ENCODE data around the gene LUC7L3. TPM values are rescaled to one million over a fixed set of nuclear protein-coding genes. Genes with fewer than 3 reads are reported as not detected.
A peak's percentile ranks its signal among the peaks of the same experiment; 100 is the strongest.

The LUC7L3 gene
- total and polyA plus RNA-seq, 2 of the 13 experiments (the other 11 are each of a cell fraction or from before 2014, with no cell fraction given), result 108 to 120 TPM

DNA sequence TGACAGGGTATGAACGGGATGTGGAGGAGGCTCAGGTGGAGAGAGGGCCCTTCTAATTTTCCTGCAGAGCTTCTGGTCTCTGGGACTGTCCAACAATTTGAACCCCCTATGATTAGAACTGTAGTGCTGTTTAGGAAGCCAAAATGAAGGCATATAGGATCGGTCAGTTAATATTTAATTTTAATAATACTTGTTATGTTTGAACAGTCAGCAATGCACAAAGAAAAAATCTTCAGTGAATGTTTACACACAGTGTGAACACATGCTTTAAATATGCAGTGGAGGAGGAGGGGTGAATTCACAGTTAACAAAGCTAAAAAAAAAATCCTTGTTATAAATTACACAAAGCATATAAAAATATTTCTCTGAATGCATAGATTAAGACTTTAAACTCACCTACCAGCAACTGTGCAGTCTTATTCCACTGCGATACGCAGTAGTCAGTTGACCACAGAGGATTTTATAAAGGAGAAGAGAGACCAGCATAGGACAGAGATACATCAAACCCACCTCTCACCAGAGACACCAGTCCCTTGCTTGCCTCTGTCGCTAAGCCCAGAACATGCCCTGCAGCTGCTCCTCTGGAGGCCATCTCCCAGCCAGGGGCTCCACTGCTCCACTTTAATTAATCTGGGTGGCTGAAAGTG, 26.2 kb upstream of the LUC7L3 start (continued):
- 0 out of 2 replicates have a peak, but pooled peaks have one; percentile 6 for TF ChIP-seq PRDM10 (CRISPR knock-in tag; IDR thresholded peaks at IDR 0.05; ENCODE audit: low read depth)
- TF ChIP-seq, protein P1, sequence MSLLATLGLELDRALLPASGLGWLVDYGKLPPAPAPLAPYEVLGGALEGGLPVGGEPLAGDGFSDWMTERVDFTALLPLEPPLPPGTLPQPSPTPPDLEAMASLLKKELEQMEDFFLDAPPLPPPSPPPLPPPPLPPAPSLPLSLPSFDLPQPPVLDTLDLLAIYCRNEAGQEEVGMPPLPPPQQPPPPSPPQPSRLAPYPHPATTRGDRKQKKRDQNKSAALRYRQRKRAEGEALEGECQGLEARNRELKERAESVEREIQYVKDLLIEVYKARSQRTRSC (CRISPR knock-in tag; IDR thresholded peaks at IDR 0.05; ENCODE audit: low read depth), result no peak
- TF ChIP-seq, protein P2, sequence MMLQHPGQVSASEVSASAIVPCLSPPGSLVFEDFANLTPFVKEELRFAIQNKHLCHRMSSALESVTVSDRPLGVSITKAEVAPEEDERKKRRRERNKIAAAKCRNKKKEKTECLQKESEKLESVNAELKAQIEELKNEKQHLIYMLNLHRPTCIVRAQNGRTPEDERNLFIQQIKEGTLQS (CRISPR knock-in tag; IDR thresholded peaks at IDR 0.05), result peak; percentile 89
- TF ChIP-seq RBM22 (optimal IDR thresholded peaks at IDR 0.05; ENCODE audit: low read length), result no peak
- TF ChIP-seq ZNF687 (CRISPR knock-in tag; IDR thresholded peaks at IDR 0.05), result peak; percentile 28; the same call in 1 of the 2 replicates
- TF ChIP-seq ZBTB38 (CRISPR knock-in tag; IDR thresholded peaks at IDR 0.05), result no peak
- TF ChIP-seq ZSCAN9 (CRISPR knock-in tag; IDR thresholded peaks at IDR 0.05; ENCODE audit: borderline replicate concordance), result 0 out of 2 replicates have a peak, but pooled peaks have one; percentile 59
- TF ChIP-seq ZUFSP (CRISPR knock-in tag; IDR thresholded peaks at IDR 0.05; ENCODE audit: borderline replicate concordance), result no peak
- TF ChIP-seq, protein P3, sequence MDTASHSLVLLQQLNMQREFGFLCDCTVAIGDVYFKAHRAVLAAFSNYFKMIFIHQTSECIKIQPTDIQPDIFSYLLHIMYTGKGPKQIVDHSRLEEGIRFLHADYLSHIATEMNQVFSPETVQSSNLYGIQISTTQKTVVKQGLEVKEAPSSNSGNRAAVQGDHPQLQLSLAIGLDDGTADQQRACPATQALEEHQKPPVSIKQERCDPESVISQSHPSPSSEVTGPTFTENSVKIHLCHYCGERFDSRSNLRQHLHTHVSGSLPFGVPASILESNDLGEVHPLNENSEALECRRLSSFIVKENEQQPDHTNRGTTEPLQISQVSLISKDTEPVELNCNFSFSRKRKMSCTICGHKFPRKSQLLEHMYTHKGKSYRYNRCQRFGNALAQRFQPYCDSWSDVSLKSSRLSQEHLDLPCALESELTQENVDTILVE (CRISPR knock-in tag; IDR thresholded peaks at IDR 0.05), result 0 out of 2 replicates have a peak, but pooled peaks have one; percentile 26
- no peak for TF ChIP-seq ZNF296 (CRISPR knock-in tag; conservative IDR thresholded peaks at IDR 0.05)
- TF ChIP-seq KLF16 (CRISPR knock-in tag; IDR thresholded peaks at IDR 0.05), result peak in 1 of 2 experiments; percentile 33; a peak in 1 of 4 replicates
- peak; percentile 51; the same call in 1 of the 2 replicates for TF ChIP-seq FOXJ3 (CRISPR knock-in tag; IDR thresholded peaks at IDR 0.05; ENCODE audit: borderline replicate concordance)
- no peak for TF ChIP-seq ZNF850 (CRISPR knock-in tag; conservative IDR thresholded peaks at IDR 0.05)
- 0 out of 2 replicates have a peak, but pooled peaks have one; percentile 21 for TF ChIP-seq TCF7L2 (IDR thresholded peaks at IDR 0.05; ENCODE audit: low read depth, low read length)
